ENCODE results near the gene TCAP.

TCAP gene

DNA sequence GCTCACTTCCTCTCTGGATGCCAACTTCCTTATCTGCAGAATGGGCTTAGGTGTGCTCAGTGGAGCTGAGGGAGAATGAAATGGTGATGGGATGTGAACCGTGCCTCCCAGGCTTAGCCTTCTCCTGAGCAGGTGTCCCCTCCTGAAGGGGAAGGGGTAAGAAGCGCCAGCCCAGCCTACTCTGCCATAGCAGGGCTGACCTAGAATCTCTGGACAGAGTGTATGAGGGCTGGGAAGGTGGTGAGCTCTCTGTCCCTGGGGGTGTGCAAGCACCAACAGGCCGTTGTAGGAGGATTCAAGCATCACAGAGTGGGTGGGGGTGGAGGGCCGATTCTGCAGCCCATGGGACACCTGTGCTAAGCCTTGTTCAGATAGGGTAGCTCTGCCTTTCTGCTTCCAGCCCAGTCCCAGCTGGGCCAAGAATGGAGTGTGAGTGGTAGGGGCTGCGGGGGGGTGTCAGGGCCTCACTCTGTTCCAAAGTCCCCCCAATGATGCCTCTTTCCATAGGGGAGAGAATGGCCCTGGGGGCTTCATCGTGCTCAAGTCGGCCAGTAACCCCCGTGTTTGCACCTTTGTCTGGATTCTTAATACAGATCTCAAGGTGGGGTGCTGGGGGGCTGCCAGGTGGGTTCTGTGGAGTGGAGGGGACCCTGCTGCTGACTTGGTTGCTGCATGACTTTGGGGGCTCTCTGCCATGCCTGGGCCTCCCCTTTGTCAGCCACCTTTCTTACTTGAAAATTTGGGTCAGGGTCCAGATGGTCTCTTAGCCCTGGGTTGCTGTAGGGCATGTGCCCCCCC is 3.2 kb upstream of the TCAP start:
- in situ Hi-C loops (cut with MboI; ENCODE audit: low sequenced_read_pairs, unreplicated experiment): no loop called here
- no peak for DNase-seq (ENCODE audit: low spot score)

DNA sequence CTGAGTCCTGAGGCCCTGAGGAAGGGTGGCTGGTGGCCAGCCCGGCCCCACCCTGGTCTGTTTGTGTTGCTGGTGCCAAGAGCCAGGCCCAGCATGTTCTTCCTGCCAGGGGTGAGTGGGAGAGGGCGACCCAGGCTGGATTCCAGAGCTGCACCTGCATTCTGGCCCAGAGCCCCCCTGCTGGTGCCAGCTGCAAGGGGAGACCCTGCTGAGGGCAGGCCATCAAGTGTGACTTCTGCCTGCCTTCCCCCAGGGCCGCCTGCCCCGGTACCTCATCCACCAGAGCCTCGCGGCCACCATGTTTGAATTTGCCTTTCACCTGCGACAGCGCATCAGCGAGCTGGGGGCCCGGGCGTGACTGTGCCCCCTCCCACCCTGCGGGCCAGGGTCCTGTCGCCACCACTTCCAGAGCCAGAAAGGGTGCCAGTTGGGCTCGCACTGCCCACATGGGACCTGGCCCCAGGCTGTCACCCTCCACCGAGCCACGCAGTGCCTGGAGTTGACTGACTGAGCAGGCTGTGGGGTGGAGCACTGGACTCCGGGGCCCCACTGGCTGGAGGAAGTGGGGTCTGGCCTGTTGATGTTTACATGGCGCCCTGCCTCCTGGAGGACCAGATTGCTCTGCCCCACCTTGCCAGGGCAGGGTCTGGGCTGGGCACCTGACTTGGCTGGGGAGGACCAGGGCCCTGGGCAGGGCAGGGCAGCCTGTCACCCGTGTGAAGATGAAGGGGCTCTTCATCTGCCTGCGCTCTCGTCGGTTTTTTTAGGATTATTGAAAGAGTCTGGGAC is 2.4 kb upstream of the TCAP start:
- in situ Hi-C loops (cut with MboI; ENCODE audit: low sequenced_read_pairs, unreplicated experiment): no loop called here
- DNase-seq (ENCODE audit: low spot score): no peak
- TF ChIP-seq, protein P1, sequence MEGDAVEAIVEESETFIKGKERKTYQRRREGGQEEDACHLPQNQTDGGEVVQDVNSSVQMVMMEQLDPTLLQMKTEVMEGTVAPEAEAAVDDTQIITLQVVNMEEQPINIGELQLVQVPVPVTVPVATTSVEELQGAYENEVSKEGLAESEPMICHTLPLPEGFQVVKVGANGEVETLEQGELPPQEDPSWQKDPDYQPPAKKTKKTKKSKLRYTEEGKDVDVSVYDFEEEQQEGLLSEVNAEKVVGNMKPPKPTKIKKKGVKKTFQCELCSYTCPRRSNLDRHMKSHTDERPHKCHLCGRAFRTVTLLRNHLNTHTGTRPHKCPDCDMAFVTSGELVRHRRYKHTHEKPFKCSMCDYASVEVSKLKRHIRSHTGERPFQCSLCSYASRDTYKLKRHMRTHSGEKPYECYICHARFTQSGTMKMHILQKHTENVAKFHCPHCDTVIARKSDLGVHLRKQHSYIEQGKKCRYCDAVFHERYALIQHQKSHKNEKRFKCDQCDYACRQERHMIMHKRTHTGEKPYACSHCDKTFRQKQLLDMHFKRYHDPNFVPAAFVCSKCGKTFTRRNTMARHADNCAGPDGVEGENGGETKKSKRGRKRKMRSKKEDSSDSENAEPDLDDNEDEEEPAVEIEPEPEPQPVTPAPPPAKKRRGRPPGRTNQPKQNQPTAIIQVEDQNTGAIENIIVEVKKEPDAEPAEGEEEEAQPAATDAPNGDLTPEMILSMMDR (IDR thresholded peaks at IDR 0.05; ENCODE audit: borderline replicate concordance, control extremely low read depth, extremely low read depth, insufficient read depth, missing control alignments): no peak

More for the DNA sequence above, 3.2 kb upstream of the TCAP start:
- TF ChIP-seq, protein P1 (IDR thresholded peaks at IDR 0.05; ENCODE audit: borderline replicate concordance, control extremely low read depth, extremely low read depth, insufficient read depth, missing control alignments): no peak

DNA sequence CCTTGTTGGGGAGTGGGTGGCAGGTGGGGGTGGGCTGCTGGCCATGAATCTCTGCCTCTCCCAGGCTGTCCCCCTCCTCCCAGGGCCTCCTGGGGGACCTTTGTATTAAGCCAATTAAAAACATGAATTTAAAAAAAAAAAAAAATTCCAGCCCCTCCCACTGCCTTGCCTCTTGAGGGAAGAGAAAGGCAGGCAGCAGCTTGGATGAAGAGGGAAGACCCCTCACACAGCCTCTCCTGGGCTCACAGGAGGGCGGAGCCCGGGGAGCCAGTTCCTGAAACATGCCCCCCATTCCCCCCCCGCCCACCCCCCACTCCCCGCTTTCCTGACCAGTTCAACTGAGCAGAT is 1.8 kb upstream of the TCAP start:
- in situ Hi-C loops (cut with MboI; ENCODE audit: low sequenced_read_pairs, unreplicated experiment): no loop called here
- TF ChIP-seq, protein P1 (IDR thresholded peaks at IDR 0.05; ENCODE audit: borderline replicate concordance, control extremely low read depth, extremely low read depth, insufficient read depth, missing control alignments): no peak
- DNase-seq (ENCODE audit: low spot score): no peak

DNA sequence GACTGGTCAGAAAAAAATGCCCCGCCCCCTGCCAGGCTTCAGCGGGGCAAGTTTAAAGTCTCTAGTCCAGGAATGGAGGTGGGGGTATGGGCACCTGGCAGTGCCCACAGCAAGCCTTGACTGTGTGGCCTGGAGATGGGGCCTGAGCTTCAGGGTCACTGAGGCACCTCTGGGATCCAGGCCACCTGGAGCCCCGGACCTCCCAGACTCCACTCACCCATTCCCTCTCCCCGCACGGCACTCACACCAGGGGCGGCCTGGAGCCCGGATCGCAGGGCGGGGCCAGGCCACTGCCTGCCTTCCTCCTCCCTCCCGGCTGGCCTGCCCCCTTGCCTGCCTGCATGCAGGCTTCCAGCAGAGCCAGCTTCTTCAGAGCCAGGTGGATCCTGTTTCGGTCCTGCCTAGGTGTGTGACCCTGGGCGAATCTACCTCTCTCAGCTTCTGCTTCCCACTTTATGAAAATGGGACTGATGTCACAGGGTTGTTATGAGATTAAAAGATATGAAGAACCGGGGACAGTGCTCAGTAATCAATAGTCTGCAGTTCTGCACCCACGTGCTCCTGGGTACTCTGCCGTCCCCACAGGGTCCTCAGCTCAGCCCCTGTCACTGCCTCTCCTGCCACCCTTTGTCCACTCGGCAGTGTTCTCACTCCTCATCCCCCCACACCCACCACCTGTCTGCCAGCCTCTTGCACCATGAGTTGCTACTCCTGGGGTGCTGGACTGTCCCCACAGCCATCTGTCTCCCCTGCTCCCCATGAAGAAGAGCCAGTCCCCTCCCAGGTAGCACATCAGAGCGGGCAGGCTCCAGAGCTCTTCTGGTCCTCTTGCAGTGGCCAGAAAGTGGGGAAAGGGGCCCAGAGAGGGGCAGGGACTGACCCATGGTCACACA is 1.2 kb upstream of the TCAP start:
- DNase-seq (ENCODE audit: low spot score): no peak
- in situ Hi-C loops (cut with MboI; ENCODE audit: low sequenced_read_pairs, unreplicated experiment): no loop called here
- TF ChIP-seq, protein P1 (IDR thresholded peaks at IDR 0.05; ENCODE audit: borderline replicate concordance, control extremely low read depth, extremely low read depth, insufficient read depth, missing control alignments): no peak

DNA sequence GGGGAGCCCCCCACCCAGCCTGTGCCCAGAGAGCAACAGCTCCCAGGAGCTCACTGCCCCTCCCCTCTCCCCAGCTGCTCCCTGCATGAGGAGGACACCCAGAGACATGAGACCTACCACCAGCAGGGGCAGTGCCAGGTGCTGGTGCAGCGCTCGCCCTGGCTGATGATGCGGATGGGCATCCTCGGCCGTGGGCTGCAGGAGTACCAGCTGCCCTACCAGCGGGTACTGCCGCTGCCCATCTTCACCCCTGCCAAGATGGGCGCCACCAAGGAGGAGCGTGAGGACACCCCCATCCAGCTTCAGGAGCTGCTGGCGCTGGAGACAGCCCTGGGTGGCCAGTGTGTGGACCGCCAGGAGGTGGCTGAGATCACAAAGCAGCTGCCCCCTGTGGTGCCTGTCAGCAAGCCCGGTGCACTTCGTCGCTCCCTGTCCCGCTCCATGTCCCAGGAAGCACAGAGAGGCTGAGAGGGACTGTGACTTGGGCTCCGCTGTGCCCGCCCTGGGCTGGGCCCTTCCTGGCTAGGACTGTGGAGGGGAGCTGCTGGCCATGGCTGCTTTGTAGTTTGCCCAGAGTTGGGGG is 584 bp downstream of the TCAP start:
- in situ Hi-C loops (cut with MboI; ENCODE audit: low sequenced_read_pairs, unreplicated experiment): no loop called here
- TF ChIP-seq, protein P1 (IDR thresholded peaks at IDR 0.05; ENCODE audit: borderline replicate concordance, control extremely low read depth, extremely low read depth, insufficient read depth, missing control alignments): no peak

DNA sequence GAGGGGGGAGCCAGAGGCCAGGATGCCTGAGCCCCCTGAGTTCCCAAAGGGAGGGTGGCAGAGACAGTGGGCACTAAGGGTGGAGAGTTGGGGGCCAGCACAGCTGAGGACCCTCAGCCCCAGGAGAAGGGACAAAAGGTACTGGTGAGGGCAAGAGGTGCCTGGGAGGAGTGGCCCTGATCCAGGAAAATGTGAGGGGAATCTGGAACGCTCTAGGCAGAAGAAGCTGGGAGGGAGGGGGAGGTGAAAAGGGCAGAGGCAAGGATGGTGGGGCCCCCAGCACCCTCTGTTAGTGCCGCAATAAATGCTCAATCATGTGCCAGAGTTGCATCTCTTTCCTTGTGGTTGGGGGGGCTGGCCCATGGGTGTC is 1.1 kb downstream of the TCAP start:
- TF ChIP-seq, protein P1 (IDR thresholded peaks at IDR 0.05; ENCODE audit: borderline replicate concordance, control extremely low read depth, extremely low read depth, insufficient read depth, missing control alignments): no peak
- DNase-seq (ENCODE audit: low spot score): no peak
- in situ Hi-C loops (cut with MboI; ENCODE audit: low sequenced_read_pairs, unreplicated experiment): no loop called here

More for the DNA sequence above, 584 bp downstream of the TCAP start:
- DNase-seq (ENCODE audit: low spot score): no peak
